Measurements from ENCODE around the gene WSB1. TPM values are rescaled to one million over a fixed set of nuclear protein-coding genes. Genes with fewer than 3 reads are reported as not detected.
A peak's percentile ranks its signal among the peaks of the same experiment; 100 is the strongest.

WSB1 gene
- total RNA-seq, 1 experiment from 2014 or later, result 35.1 TPM

GRCh38 chr17:27295945-27296344 is 2.0 kb downstream of the WSB1 start:
- Histone ChIP-seq H3K9me3 (ENCODE audit: low read length) (no peaks in the 10 kb centered on the region), H3K4me3 (ENCODE audit: low read length) (peak overlapping the region; percentile 98), H2AFZ (ENCODE audit: low read length) (no peak overlapping the region), H3K27me3 (ENCODE audit: low read length) (no peaks in the 10 kb centered on the region), H3K36me3 (ENCODE audit: low read depth, low read length) (0 out of 2 replicates have a peak, but pooled peaks cover 3% of the 10 kb centered on the region), H3K9ac (ENCODE audit: low read length) (peak overlapping the region; percentile 96; the same call in 1 of the 2 replicates), H3F3A (ENCODE audit: low read length, unreplicated experiment) (no peaks in the 10 kb centered on the region), H3K4me1 (ENCODE audit: insufficient read depth, low read length) (peaks cover 19% of the 10 kb centered on the region), H4K20me1 (ENCODE audit: low read length) (peaks cover 24% of the 10 kb centered on the region), H3K27ac (ENCODE audit: low read length) (no peak overlapping the region; the same call in 1 of the 2 replicates), H3K79me2 (ENCODE audit: low read length) (peaks cover 70% of the 10 kb centered on the region), H3K4me2 (ENCODE audit: low read length) (peak overlapping the region; percentile 95), H3K9me2 (replicated peaks; ENCODE audit: low read length) (no peaks in the 10 kb centered on the region)
- ChIA-PET CTCF (interaction anchor here (0.7 kb wide), 1 partner anchor 90 kb away, joined by 3 read pairs; no protein-coding TSS in a partner anchor), POLR2A (ENCODE audit: unreplicated experiment) (no interaction called here)
- no peak for TF ChIP-seq EZH2 (IDR thresholded peaks at IDR 0.05; ENCODE audit: low read length, unreplicated experiment)
- TF ChIP-seq EZH2phosphoT487 (IDR thresholded peaks at IDR 0.05; ENCODE audit: borderline replicate concordance, low read length), result no peak
- TF ChIP-seq CTCF (conservative IDR thresholded peaks at IDR 0.05; ENCODE audit: low read depth, low read length), result no peak
- ATAC-seq (no peak), DNase-seq (peak; percentile 9)
- BruUV-seq (replicated peaks), result no TSS peak
- intact Hi-C loops (cut with micrococcal nuclease), result loop anchor here (5.0 kb wide), 1 partner anchor 36 kb away; no protein-coding TSS in a partner anchor

GRCh38 chr17:27296428-27296979 is 2.6 kb downstream of the WSB1 start:
- Histone ChIP-seq H3K9me3 (ENCODE audit: low read length) (no peaks in the 10 kb centered on the region), H4K20me1 (ENCODE audit: low read length) (peaks cover 30% of the 10 kb centered on the region), H3F3A (ENCODE audit: low read length, unreplicated experiment) (no peaks in the 10 kb centered on the region), H3K36me3 (ENCODE audit: low read depth, low read length) (0 out of 2 replicates have a peak, but pooled peaks cover 3% of the 10 kb centered on the region), H3K79me2 (ENCODE audit: low read length) (peaks cover 75% of the 10 kb centered on the region), H3K4me3 (ENCODE audit: low read length) (peak overlapping the region; percentile 98), H2AFZ (ENCODE audit: low read length) (no peak overlapping the region), H3K4me1 (ENCODE audit: insufficient read depth, low read length) (peaks cover 19% of the 10 kb centered on the region), H3K9ac (ENCODE audit: low read length) (peak overlapping the region; percentile 96; the same call in 1 of the 2 replicates), H3K27me3 (ENCODE audit: low read length) (no peaks in the 10 kb centered on the region), H3K9me2 (replicated peaks; ENCODE audit: low read length) (no peaks in the 10 kb centered on the region), H3K4me2 (ENCODE audit: low read length) (peak overlapping the region; percentile 95), H3K27ac (ENCODE audit: low read length) (no peak overlapping the region; the same call in 1 of the 2 replicates)
- DNase-seq (peak; percentile 66), ATAC-seq (no peak)
- TF ChIP-seq EZH2phosphoT487 (IDR thresholded peaks at IDR 0.05; ENCODE audit: borderline replicate concordance, low read length) (no peak), CTCF (conservative IDR thresholded peaks at IDR 0.05; ENCODE audit: low read depth, low read length) (no peak), EZH2 (IDR thresholded peaks at IDR 0.05; ENCODE audit: low read length, unreplicated experiment) (no peak)
- ChIA-PET POLR2A (ENCODE audit: unreplicated experiment) (no interaction called here), CTCF (interaction anchor here (0.6 to 0.7 kb wide), 2 partner anchors 51 to 90 kb away, joined by 3 read pairs; no protein-coding TSS in a partner anchor)
- no TSS peak for BruUV-seq (replicated peaks)
- intact Hi-C loops (cut with micrococcal nuclease), result loop anchor here (5.0 kb wide), 1 partner anchor 36 kb away; no protein-coding TSS in a partner anchor
